Stimulated activated CD8-positive, alpha-beta memory T cell treated with anti-CD3 and anti-CD28 coated beads, Interleukin-12 subunit alpha, Interleukin-12 subunit beta, amount 100 ng/mL, for 4 hours (primary cell): ENCODE results near the gene TNNT1.

ENCODE experiments used
- DNase-seq: peaks from one replicate; pipeline ENCODE4 v3.0.0-alpha.2; 2020; ENCODE audit warnings: low read depth

The TNNT1 gene

DNA sequence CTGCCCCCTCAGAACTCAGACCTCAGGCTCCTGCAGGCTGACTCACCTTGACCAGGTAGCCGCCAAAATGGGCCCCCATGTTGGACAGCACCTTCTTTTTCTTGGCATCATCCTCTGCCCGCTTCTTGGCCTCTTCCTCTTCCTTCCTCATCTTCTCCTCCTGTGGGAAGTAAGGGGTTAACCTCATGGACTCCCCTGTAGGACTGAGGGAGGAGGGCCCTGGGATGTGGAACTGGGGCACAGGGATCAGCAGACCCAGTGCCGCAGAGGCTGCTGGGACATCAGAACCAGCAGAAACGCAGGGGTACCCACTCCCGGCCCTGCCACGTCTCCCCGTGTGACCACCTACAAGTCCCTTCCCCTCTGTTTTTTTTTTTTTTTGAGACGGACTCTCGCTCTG lies 11.1 kb downstream of the TNNT1 start:
- no peak for DNase-seq

DNA sequence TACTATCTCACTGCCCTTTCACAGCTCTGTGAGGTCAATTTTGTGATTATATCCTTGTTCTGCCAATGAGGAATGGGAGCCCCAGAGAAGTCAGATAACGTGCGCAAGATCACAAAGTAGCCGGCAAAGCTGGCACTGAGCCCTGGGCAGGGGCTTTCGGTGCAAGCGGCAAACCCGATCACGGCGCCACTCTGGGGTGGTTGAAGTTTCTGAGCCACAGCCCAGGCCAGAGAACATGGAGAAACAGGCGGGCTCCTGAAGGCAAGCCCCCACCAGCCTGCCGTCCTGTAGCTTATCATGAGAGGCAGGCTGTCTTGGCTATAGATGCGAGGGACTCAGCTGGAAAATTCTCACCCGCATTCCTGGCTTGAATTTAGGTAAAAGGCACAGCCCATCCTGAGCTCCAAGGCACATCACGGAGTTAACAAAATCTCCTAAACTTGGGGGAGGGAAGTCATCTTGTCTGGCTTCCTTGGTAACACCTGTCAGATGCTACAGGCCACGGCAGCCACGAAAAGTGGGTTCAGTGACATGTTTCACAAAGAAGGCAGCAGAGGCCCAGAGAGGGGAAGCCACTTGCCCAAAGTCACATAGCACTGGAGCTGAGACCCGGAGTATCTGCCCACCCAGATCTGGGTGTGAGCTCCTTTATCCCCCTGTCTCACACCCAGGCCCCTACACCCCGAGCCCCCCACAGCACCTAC lies 12.5 kb downstream of the TNNT1 start:
- no peak for DNase-seq

DNA sequence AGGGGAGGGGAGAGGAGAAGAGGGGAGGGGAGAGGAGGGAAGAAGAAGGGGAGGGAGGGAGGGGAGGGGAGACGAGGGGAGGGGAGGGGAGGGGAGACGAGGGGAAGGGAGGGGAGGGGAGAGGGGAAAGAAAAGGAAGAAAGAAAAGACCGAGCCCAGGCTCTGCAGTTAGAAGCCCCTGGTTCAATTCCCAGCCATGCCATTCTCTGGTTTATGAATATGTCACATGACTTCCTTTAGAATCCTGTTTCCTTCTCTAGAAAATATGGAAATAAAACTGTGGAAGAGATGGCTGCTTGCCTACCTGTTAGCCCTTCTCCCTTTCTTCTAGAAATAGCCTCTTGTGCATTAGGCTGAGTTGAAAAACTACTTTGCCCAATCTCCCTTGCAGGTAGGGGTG lies 14.3 kb downstream of the TNNT1 start:
- DNase-seq = no peak

DNA sequence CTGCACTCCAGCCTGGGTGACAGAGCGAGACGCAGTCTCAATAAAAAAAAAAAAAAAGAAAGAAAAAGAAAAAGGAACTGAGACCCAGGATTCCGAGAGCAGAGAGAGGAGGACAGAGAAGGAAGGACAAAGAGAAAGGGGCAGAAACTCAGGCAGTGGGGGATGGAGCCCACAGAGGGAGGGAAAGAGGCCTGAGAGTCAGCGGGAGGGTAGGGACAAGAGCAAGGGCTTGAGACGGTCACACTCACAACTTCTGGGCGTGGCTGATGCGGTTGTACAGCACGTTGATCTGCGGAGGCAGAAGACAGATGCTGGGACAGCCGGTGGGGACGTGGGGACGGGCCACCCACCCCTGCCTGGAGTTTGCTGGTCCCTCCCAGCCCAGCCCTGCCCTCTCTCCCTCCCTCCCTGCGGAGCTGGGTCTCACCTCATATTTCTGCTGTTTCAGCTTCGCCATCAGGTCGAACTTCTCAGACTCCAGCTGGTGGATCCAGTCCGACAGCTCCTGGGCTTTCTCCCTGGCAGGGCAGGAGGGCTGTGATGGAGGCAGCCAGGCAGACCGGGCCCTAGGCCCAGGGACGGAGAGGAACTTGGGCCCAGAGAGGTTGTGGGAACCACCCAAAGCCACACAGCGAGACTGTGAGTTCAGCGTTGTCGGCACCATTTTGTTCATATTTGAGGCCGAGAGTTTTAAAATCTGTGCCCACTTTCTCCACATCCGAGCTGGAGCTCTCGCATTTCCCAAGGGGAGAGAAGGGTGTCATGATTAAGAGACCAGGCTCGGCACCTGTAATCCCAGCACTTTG lies 15.2 kb downstream of the TNNT1 start:
- DNase-seq = no peak

DNA sequence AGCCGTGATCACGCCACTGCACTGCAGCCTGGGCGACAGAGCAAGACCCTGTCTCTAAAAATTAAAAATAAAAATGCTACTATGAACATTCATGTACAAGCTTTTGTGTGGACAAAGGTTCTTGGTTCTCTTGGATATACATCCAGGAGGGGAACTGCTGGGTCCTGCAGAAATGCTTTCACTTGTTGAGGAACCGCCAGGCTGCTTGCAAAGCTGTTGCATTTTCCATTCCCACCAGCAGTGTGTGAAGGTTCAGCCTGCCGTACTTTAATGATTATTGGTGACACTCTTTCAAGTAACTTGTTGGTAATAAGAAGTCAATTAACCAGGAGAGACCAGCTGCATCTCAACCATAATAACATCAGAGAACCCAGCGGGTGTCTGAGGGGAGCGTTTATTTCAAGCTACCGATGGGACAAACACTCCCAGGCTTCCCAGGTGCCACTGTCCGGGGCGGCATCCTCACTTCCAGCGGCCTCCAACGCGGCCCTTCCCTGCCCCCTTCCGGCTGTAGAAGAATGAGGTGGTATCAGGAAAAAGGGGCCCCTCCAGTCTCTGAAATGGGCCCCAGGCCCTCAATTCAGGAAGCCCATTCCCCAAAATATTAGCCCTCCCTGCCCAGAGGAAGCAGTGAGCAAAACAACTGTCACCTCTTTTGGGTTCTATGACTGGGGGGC lies 16.4 kb downstream of the TNNT1 start:
- no peak for DNase-seq

DNA sequence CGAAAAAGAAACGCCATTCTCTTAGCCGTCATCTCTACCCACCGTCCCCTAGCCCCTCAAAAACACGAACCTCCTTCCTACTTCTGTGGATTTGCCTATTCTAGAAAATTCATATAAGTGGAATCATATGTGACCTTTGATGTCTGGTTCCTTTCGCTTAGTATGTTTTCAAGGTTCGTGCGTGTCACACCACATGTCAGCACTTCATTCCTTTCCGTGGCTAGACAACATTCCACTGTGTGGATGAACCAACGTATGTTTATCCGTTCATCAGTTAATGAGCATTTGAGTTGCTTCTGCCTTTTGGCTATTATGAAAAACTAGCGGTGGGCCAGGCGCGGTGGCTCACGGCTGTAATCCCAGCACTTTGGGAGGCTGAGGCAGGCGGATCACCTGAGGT lies 17.6 kb downstream of the TNNT1 start:
- DNase-seq = no peak

DNA sequence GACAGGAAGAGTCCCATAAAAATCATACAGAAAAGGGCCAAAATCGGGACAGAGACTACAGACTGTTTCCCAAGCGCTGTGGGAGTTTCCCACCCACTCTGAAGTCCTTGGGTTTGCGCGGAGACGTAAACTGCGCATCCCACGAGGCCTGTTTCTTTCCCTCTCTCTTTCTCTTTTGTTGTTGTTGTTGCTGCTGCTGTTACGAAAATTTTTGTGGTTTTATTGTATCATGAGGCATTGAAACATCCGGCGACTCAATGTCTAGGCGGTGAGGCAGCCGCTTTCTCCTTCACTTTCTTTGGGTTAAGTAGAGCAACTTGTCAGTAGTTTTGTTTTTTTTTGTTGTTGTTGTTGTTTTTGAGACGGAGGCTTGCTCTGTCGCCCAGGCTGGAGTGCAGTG lies 30.0 kb downstream of the TNNT1 start:
- DNase-seq = no peak

DNA sequence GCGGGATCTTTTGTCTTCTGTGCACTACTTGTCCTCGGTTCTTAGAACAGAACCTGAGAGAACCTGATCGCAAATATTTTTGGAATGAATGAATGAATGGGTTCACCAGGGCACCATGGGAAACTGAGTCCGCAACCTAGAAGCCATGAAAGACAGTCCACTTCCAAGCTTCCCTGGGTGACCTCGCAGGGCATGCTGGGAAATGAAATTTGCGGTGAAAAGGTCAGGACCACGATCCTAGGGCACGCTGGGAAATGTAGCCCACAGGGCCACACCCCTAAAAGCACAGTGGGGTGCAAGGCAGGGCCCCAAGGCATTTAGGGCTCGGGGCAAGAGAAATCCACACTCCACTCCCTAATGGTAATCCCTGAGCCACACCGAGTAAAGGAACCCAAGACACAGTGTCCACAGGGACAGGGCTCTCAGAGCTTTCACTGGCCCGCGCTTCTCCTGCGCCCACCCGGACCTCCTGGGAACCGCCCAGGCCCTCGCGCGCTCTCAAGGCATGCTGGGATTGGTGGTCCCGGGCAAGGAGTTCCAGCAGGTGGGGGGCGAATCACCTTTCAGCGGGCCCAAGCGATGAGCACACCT lies 30.5 kb downstream of the TNNT1 start:
- no peak for DNase-seq

DNA sequence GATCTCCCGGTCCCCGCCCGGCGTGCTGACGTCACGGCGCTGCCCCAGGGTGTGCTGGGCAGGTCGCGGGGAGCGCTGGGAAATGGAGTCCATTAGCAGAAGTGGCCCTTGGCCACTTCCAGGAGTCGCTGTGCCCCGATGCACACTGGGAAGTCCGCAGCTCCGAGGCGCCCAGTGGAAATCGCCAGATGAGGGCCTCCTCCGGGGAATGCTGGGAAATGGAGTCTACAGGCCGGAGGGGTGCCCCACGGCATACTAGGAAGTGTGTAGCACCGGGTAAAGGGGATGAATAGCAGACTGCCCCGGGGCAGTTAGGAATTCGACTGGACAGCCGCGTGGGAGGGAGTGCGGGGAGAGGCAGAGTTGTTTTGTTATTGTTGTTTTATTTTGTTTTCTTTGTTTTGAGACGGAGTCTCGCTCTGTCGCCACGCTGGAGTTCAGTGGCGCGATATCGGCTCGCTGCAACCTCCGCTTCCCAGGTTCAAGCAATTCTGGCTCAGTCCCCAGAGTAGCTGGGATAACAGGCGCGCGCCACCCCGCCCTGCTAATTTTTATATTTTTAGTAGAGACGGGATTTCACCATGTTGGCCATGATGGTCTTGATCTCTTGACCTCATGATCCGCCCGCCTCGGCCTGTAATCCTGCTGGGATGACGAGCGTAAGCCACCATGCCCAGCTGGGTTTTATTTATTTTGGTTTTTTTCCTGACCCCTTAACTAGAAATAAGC lies 31.2 kb downstream of the TNNT1 start:
- DNase-seq = peak; percentile 98

DNA sequence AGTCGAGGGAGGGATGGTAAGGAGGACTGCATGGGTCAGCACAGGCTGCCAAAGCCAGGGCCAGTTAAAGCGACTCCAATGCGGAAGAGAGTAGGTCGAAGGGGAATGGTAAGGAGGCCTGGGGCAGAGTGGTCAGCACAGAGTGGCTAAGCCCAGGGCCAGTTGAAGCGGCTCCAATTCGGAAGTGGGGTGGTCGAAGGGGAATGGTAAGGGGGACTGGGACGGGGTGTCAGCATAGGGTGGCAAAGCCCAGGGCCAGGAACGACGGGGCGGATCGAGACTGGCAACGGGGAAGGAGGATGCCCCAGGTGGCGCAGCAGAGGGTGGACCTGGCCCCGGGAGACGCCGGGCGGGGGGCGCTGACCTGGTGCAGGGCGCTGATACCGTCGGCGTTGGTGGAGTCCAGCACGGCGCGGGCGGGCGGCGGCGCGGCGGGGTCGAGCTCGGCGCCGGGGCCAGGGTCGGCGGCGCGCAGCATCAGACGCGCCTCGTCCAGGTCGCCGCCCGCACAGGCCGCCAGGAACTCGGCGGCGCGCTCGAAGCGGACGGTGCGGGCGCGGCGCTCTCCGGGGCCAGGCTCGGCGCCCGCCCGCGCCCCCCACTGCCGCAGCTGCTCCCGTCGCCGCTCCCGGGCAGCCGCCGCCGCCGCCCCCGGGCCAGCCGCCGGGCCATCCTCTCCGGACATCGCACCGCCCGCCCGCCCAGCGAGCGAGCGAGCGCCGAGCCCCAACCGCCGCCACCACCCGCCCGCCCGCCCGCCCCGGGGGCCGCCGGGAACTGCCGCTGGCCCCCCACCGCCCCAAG lies 31.9 kb downstream of the TNNT1 start, which contains the start of gene PPP1R12C:
Gene PPP1R12C (minus strand): TSS at position 779 of the 804 bp plus-strand sequence. CDS start 94 bp downstream, at position 685.
- DNase-seq = no peak

DNA sequence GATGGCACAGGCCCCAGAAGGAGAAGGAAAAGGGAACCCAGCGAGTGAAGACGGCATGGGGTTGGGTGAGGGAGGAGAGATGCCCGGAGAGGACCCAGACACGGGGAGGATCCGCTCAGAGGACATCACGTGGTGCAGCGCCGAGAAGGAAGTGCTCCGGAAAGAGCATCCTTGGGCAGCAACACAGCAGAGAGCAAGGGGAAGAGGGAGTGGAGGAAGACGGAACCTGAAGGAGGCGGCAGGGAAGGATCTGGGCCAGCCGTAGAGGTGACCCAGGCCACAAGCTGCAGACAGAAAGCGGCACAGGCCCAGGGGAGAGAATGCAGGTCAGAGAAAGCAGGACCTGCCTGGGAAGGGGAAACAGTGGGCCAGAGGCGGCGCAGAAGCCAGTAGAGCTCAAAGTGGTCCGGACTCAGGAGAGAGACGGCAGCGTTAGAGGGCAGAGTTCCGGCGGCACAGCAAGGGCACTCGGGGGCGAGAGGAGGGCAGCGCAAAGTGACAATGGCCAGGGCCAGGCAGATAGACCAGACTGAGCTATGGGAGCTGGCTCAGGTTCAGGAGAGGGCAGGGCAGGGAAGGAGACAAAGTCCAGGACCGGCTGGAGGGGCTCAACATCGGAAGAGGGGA lies 32.7 kb downstream of the TNNT1 start:
- DNase-seq = peak; percentile 22

DNA sequence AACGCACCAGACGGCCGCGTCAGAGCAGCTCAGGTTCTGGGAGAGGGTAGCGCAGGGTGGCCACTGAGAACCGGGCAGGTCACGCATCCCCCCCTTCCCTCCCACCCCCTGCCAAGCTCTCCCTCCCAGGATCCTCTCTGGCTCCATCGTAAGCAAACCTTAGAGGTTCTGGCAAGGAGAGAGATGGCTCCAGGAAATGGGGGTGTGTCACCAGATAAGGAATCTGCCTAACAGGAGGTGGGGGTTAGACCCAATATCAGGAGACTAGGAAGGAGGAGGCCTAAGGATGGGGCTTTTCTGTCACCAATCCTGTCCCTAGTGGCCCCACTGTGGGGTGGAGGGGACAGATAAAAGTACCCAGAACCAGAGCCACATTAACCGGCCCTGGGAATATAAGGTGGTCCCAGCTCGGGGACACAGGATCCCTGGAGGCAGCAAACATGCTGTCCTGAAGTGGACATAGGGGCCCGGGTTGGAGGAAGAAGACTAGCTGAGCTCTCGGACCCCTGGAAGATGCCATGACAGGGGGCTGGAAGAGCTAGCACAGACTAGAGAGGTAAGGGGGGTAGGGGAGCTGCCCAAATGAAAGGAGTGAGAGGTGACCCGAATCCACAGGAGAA lies 33.5 kb downstream of the TNNT1 start:
- no peak for DNase-seq

DNA sequence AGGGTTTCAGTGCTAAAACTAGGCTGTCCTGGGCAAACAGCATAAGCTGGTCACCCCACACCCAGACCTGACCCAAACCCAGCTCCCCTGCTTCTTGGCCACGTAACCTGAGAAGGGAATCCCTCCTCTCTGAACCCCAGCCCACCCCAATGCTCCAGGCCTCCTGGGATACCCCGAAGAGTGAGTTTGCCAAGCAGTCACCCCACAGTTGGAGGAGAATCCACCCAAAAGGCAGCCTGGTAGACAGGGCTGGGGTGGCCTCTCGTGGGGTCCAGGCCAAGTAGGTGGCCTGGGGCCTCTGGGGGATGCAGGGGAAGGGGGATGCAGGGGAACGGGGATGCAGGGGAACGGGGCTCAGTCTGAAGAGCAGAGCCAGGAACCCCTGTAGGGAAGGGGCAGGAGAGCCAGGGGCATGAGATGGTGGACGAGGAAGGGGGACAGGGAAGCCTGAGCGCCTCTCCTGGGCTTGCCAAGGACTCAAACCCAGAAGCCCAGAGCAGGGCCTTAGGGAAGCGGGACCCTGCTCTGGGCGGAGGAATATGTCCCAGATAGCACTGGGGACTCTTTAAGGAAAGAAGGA lies 34.4 kb downstream of the TNNT1 start:
- no peak for DNase-seq

DNA sequence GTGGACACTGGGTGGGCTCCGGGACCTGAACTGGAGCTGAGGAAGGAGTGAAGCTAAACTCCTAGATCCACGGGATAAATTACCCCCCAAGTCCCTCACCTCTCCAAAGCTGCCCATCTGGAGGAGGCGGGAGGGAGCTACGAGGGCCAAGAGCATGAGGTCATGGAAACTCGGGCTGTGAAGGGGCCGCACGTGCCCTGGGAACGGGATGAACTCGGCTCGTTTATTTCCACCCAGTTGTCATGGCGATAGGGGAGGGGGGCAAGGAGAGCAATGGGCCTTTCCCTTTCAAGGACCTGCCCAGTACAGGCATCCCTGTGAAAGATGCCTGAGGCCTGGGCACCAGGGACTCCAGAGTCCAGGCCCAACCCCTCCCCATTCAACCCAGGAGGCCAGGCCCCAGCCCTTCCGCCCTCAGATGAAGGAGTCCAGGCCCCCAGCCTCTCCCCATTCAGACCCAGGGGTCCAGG lies 35.4 kb downstream of the TNNT1 start:
- no peak for DNase-seq

DNA sequence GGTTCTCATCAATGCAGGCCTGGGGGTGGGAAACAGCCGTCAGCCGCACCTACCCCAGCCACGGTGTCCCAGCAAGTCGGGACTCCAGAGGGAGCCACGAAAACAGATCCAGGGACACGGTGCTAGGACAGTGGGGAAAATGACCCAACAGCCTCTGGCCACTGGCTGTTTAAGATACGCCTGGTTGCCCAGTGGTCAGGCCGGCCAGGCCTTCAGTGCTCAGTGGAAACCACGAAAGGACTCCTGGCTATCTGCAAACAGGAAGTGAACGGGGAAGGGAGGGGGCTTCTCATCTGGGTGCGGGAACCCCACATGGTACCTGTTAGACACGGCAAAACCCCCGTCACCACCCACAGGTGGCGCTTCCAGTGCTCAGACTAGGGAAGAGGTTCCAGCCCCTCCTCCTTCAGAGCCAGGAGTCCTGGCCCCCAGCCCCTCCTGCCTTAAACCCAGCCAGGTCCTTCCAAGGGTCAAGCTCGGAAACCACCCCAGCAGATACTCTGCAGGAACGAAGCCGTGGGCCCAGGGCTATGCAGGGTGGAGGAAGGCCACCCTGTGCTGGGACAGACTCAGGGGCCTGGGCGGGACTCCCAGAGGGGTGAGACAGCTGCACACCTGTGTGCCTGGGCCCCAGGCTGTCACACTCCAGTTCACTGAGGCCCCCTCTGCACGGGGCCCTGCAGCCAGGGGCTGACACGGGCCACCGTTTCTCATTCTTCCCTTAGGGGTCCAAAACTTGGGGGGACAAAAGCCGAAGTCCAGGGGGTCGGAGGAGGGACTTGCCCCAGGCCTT lies 36.0 kb downstream of the TNNT1 start:
- no peak for DNase-seq

DNA sequence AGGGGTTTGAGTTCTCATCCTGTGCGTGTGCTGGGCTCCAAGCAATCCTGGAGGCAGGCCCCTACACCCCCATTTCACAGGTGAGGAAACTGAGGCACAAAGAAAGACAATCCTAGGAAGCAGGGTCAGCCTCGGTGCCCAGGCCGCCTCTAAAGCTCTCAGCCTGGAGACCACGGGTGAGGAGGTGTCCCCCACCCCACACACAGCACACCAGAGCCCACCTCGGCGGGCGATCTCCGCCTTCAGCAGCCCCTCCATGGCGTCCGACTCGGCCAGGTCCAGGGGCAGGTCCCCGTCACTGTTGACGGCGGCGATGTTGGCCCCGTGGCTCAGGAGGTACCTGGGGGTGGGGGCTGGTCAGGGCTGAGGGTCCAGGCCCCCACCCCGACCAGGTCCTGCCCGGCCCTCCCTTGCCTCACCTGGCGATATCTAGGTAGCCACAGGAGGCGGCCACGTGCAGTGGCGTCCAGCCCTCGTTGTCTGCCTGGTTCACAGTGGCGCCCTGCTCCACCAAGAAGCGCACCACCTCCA lies 36.7 kb downstream of the TNNT1 start:
- no peak for DNase-seq

DNA sequence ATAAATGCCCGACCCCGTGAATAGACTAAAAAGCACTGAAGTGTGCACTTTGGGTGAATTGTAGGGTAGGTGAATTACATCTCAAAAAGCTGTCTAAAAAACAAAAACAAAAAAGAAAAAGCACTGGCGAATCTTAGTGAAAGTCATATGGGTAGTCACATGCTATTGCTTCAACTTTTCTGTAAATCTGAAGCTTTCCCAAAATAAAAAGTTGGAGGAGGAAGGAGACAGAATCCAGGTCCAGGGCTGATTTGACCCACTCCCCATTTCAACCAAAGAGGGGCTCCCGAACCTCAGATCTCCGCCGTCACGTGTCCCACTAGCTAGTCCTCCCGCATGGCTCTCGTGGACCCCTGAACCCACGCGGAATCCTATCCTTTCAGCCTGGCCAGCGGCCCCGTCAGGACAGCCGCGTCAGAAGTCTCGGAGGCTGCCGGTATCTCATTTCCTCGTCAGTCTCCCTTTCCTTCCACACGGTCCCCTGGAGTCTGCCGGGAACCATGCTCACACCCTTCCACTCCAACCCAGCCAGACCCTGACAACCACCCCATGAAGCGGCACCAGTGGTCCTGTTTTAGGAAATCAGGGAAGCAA lies 37.7 kb downstream of the TNNT1 start:
- DNase-seq = no peak
